CD4-positive, alpha-beta T cell treated with Interleukin-17A for 4 hours (primary cell): ENCODE data around the gene THAP5.
"Not testable (repeated sequence)": the region's sequence is repeated elsewhere in the genome, so short reads cannot be mapped to it uniquely, and the experiment has no call there.

ENCODE experiments used
- DNase-seq: peaks from one replicate; pipeline ENCODE4 v3.0.0-alpha.2; 2020; ENCODE audit warnings: mixed read lengths

THAP5 gene

GRCh38 chr7:108581655-108582491, 12.4 kb upstream of the THAP5 start:
- DNase-seq, result no peak

- no peak for DNase-seq
Observed at GRCh38 chr7:108580298-108580697, 10.8 kb upstream of the THAP5 start.

GRCh38 chr7:108578937-108579336, 9.4 kb upstream of the THAP5 start:
- no peak for DNase-seq

- no peak for DNase-seq
Observed at GRCh38 chr7:108576116-108576515, 6.6 kb upstream of the THAP5 start.

- DNase-seq, result no peak
Observed at GRCh38 chr7:108575156-108575555, 5.7 kb upstream of the THAP5 start.

- DNase-seq, result no peak
Observed at GRCh38 chr7:108572480-108572879, 3.0 kb upstream of the THAP5 start.

- DNase-seq, result peak; percentile 48
Observed at GRCh38 chr7:108570146-108570755, 745 bp upstream of the THAP5 start.

- DNase-seq, result no peak
Observed at GRCh38 chr7:108568801-108569380, 615 bp downstream of the THAP5 start.

- no peak for DNase-seq
Observed at GRCh38 chr7:108565987-108566386, 3.5 kb downstream of the THAP5 start.

- DNase-seq, result no peak
Observed at GRCh38 chr7:108561047-108561619, 8.4 kb downstream of the THAP5 start.

- no peak for DNase-seq
Observed at GRCh38 chr7:108559253-108559652, 10.3 kb downstream of the THAP5 start.

GRCh38 chr7:108557617-108558016, 11.9 kb downstream of the THAP5 start:
- DNase-seq, result no peak

- DNase-seq, result no peak
Observed at GRCh38 chr7:108557191-108557590, 12.3 kb downstream of the THAP5 start.

- not testable (repeated sequence) for DNase-seq
Observed at GRCh38 chr7:108556665-108557064, 12.8 kb downstream of the THAP5 start.

GRCh38 chr7:108548141-108548896, 21.2 kb downstream of the THAP5 start:
- DNase-seq, result not testable (repeated sequence)

- DNase-seq, result no peak
Observed at GRCh38 chr7:108541478-108541877, 28.0 kb downstream of the THAP5 start.

- not testable (repeated sequence) for DNase-seq
Observed at GRCh38 chr7:108538685-108539084, 30.8 kb downstream of the THAP5 start.

- not testable (repeated sequence) for DNase-seq
Observed at GRCh38 chr7:108538236-108538635, 31.3 kb downstream of the THAP5 start.

- no peak for DNase-seq
Observed at GRCh38 chr7:108537229-108537628, 32.3 kb downstream of the THAP5 start.

GRCh38 chr7:108535744-108536143, 33.8 kb downstream of the THAP5 start:
- DNase-seq, result no peak

GRCh38 chr7:108535257-108535656, 34.2 kb downstream of the THAP5 start:
- DNase-seq, result no peak

GRCh38 chr7:108533712-108534111, 35.8 kb downstream of the THAP5 start:
- no peak for DNase-seq

- DNase-seq, result no peak
Observed at GRCh38 chr7:108529341-108529740, 40.2 kb downstream of the THAP5 start.
